IPS-15b (cell line): Measurements from ENCODE around the gene RPIA.

ENCODE experiments used
- H3K27me3 ChIP-seq: one replicate; pipeline ENCODE4 v1.6.1; 2013; ENCODE audit warnings: low read length; ENCODE audit not compliant: control insufficient read depth, insufficient read depth
- H3K36me3 ChIP-seq: one replicate; pipeline ENCODE4 v1.6.1; 2013; ENCODE audit warnings: low read length; ENCODE audit not compliant: control insufficient read depth, insufficient read depth
- H3K4me1 ChIP-seq: one replicate; pipeline ENCODE4 v1.6.1; 2013; ENCODE audit warnings: mild to moderate bottlenecking, low read length; ENCODE audit not compliant: control insufficient read depth, insufficient read depth
- H3K4me3 ChIP-seq: one replicate; pipeline ENCODE4 v1.5.1; 2013; ENCODE audit warnings: low read depth, low read length
- H3K9ac ChIP-seq: one replicate; pipeline ENCODE4 v1.6.1; 2013; ENCODE audit warnings: low read depth, mild to moderate bottlenecking, low read length
- H3K9me3 ChIP-seq: one replicate; pipeline ENCODE4 v1.6.1; 2013; ENCODE audit warnings: mild to moderate bottlenecking, low read length; ENCODE audit not compliant: control insufficient read depth, insufficient read depth

Gene RPIA

DNA sequence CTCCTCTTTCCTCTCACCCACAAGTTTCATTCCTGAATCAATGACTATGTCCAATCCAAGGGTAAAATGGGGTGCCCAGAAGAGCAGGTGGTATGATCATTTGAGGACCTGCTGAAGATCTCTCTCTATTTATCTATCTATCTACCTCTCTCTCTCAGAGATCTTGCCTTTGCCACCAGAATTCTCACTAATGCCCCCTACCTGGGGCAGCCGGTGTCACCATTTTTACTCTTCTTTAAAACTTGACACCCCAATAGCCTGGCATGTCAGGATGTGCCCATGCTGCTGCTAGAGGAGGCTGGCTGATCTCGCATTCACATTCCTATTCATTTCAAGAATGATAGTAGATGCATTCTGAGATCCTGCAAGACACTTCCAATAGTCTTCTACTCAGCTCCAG, 24.3 kb upstream of the RPIA start:
- Histone ChIP-seq H3K9ac (no peak overlapping the region), H3K9me3 (no peaks in the 10 kb centered on the region), H3K36me3 (no peaks in the 10 kb centered on the region), H3K27me3 (no peaks in the 10 kb centered on the region), H3K4me3 (no peak overlapping the region), H3K4me1 (no peaks in the 10 kb centered on the region)

DNA sequence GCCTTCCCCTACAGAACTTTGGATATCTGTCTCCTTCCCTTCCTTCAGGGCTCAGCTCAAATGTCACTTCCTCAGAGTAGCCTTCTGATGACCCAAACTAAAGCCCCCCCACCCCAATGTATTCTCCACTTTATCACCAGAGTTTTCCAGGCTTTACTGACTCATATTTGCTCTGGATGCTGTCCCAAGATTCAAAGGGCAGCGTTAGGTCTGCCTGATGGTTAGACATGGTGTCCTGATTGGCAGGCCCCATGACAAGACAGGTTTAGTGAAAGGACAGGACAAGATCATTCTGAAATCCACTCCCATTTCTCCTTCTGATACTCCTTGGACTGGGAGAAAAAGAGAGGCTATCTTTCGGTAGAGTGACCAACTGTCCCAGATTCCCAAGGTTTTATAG, 22.6 kb upstream of the RPIA start:
- no peaks in the 10 kb centered on the region for H3K4me1 ChIP-seq
- H3K9me3 ChIP-seq: no peaks in the 10 kb centered on the region
- H3K4me3 ChIP-seq: no peak overlapping the region
- no peaks in the 10 kb centered on the region for H3K27me3 ChIP-seq
- H3K36me3 ChIP-seq: no peaks in the 10 kb centered on the region
- H3K9ac ChIP-seq: no peak overlapping the region

DNA sequence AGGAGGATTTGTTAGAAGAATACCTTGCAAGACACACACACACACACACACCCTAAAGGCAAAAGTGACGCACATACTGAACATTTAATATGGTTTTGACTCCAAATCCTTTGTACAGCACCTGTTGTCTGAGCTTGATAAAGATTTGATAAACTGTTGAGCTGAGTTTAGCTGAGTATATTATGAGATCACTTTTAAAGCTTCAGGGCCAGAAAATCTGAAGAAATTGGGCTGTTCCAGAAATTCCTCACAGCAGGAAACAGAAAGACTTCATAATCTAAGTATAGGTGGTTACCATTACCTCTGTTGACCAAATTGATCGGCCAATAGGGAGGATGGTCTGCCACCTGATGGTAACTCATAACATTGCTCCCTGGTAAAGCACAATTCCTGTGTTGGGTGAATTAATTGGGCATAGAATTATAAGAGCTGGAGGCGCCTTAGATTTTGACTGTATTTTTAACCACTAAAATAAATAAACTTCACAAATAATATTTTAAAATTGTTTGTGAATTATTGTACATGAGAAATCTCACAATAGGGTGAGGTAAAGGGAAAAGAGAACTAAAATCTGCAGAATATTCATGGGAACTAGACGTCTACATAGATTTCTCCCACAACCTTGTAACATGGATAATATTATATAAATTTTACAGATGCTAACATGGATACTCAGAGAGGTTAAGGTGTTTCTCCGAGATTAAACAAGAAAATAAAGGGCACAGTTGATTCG, 21.8 kb upstream of the RPIA start:
- Histone ChIP-seq H3K4me3 (no peak overlapping the region), H3K4me1 (no peaks in the 10 kb centered on the region), H3K27me3 (no peaks in the 10 kb centered on the region), H3K9me3 (no peaks in the 10 kb centered on the region), H3K36me3 (no peaks in the 10 kb centered on the region), H3K9ac (no peak overlapping the region)

DNA sequence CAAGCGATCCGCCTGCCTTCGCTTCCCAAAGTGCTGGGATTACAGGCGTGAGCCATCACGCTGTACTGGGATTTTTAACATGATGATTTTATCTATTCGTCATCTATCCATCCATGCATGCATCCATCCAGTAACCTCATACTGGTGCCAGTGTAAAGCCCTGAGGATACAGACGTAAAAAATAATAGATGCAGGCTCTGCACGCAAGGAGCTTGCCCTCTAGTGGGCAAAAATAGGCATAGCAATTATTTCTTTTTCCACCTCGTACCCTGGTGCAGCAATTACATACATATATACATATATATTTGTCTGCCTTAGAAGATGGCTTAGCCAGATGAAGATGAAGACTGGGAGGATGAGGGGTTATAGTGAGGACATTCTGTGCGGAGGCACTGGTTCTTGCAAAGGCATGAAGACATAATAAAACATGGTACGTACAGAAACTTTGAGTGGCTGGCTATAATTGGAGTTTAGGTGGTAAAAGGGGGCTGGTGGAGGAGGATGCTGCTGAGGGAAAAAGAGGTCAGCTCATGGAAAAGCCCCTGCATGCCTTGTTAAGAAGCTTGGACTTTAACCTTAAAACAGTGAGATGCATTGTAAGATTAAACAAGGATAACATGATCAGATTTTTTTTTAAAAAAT, 19.6 kb upstream of the RPIA start:
- H3K4me3 ChIP-seq: no peak overlapping the region
- no peak overlapping the region for H3K9ac ChIP-seq
- no peaks in the 10 kb centered on the region for H3K27me3 ChIP-seq
- H3K4me1 ChIP-seq: no peaks in the 10 kb centered on the region
- H3K36me3 ChIP-seq: no peaks in the 10 kb centered on the region
- no peaks in the 10 kb centered on the region for H3K9me3 ChIP-seq

DNA sequence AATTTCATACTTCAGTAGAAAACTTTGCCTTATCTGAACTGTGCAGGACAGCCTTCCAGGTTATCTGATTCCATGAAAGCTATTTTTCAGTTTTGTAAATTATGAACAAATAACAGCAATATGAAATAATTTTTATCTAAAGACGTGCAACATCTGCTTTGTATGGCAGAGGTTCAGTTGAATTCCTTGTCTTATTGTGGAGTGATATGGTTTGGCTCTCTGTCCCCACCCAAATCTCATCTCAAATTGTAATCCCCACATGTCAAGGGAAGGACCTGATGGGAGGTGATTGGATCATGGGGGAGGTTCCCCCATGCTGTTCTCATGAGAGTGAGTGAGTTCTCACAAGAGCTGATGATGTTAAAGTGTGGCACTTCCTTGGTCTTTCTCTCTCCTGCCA, 18.1 kb upstream of the RPIA start:
- Histone ChIP-seq H3K4me3 (no peak overlapping the region), H3K4me1 (no peaks in the 10 kb centered on the region), H3K9ac (no peak overlapping the region), H3K27me3 (no peaks in the 10 kb centered on the region), H3K9me3 (no peaks in the 10 kb centered on the region), H3K36me3 (no peaks in the 10 kb centered on the region)

DNA sequence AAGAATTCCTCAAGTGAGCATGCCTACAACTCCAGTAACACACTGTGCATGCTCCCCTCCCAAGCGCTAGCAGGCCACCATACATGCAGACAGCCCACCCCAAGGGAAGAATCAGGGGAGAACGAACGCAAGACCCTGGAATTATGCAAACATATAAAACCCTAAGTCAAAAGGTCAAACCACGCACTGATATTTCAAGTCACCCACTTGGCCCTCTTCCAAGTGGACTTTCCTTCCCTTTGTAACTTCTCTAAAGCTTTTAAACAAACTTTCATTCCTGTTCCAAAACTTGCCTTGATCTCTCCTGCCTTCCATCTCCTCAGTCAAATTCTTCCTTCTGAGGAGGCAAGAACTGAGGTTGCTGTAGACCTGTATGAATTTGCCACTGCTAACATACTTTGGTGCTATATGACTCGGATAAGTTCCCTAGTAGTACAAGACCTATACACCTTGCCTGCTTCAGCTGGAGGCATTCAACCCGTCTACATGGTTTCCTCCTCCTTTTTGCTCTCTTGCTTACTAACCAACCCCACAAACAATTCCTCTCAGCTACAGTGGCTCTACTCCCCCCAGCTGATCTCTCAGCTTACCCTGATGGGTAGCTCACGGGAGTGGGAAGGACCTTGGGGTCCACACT, 11.1 kb upstream of the RPIA start:
- H3K4me1 ChIP-seq: no peaks in the 10 kb centered on the region
- no peaks in the 10 kb centered on the region for H3K36me3 ChIP-seq
- H3K9ac ChIP-seq: no peak overlapping the region
- no peaks in the 10 kb centered on the region for H3K27me3 ChIP-seq
- H3K4me3 ChIP-seq: no peak overlapping the region
- H3K9me3 ChIP-seq: peaks cover 24% of the 10 kb centered on the region

DNA sequence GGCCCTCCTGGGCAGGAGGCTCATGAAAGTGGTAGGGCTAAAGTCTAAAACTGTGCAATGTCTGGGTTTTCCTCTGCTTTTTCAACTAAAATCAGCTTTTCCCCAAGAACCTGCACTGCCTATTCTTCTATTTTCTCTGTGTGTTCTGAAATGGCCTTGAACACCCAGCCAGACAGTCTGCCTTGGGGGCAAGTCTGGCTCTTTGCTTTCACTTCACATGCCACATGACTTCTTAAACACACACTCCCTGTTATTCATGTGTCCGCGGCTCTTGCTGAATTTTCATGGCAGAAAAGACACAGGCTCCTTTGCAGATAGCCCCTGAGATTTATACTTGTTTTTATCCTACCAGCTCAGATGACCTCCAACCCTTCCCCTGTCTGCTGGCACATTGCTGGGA, 10.6 kb upstream of the RPIA start:
- Histone ChIP-seq H3K4me3 (no peak overlapping the region), H3K9ac (no peak overlapping the region), H3K36me3 (peaks cover 2% of the 10 kb centered on the region), H3K27me3 (no peaks in the 10 kb centered on the region), H3K4me1 (no peaks in the 10 kb centered on the region), H3K9me3 (peaks cover 28% of the 10 kb centered on the region)

DNA sequence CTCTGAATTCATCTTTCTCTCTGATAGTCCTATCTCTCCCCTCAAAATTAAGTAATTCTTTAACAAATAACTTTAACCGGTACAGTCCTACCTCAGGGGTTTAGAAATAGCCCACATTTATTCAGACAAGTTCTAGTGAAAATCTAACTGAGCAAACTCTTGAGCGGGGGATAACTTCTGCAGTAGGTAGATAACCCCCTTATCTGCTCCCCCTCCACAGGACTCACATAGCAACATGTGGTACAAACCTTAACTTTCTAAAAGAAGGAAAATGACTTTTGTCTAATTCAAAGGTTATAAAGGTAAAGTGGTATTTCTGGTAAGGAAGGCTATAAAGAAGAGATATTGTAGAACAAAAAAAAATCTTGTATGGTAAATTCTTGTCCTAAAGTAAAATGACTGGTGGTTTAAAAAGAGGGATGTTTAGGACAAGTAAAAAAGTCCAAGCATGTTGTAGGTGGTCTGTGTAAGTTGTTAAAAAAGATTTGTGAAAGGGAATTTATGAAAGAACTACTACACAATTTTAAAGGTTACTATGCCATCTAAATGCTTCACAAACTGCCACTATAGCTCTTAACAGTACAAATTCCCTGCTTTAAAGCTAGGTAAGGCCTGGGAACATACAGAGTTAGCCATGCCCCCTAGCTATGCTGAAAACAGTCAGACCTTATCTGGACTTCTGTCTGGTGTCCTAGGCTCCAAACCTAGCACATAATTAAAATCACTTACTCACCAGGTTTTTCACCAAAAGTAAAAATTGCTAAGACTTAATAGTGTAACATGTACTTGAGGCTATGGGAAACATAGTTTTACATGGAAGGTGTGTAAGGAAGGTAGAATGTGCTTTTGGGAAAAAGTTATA, 8.1 kb upstream of the RPIA start:
- H3K4me3 ChIP-seq: no peak overlapping the region
- no peaks in the 10 kb centered on the region for H3K4me1 ChIP-seq
- no peak overlapping the region for H3K9ac ChIP-seq
- peaks cover 2% of the 10 kb centered on the region for H3K36me3 ChIP-seq
- H3K9me3 ChIP-seq: peaks cover 28% of the 10 kb centered on the region
- no peaks in the 10 kb centered on the region for H3K27me3 ChIP-seq

DNA sequence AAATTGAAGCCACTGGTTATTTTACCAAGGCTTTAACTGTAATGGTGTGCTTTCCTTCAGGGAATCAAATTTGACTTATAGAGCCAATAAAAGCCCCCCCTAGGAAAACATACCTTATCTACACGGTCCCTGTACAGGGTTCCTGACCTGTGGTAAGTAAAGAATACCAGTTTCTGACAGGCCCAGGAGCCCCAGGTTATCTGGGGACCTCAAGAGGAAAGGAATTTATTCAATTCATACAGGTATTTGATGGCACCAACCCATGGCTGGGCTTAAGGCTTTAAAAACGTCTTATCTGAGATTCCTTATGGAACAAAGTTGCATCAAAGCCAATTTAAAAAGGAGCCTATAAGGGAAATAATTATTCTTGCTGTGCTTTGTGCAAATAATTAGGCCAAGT, 7.0 kb upstream of the RPIA start:
- no peaks in the 10 kb centered on the region for H3K4me1 ChIP-seq
- H3K9me3 ChIP-seq: peaks cover 28% of the 10 kb centered on the region

DNA sequence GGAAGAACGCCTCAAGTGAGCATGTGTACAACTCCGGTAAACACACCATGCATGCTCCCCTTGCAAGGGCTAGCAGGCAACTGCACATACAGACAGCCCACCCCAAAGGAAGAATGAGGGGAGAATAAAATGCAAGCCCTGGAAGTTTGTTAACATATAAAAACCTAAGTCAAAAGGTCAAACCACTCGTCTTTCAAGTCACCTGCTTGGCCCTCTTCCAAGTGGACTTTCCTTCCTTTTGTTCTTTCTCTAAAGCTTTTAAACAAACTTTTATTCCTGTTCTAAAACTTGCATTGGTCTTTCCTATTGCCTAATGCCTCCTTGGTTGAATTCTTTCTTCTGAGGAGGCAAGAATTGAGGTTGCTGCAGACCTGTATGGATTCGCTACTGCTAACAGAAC, 5.2 kb upstream of the RPIA start:
- no peak overlapping the region for H3K4me3 ChIP-seq
- H3K27me3 ChIP-seq: no peaks in the 10 kb centered on the region
- no peak overlapping the region for H3K9ac ChIP-seq
- peaks cover 28% of the 10 kb centered on the region for H3K9me3 ChIP-seq
- peaks cover 2% of the 10 kb centered on the region for H3K36me3 ChIP-seq
- no peaks in the 10 kb centered on the region for H3K4me1 ChIP-seq

More for the DNA sequence above, 7.0 kb upstream of the RPIA start:
- Histone ChIP-seq H3K36me3 (peaks cover 2% of the 10 kb centered on the region), H3K27me3 (no peaks in the 10 kb centered on the region), H3K9ac (no peak overlapping the region), H3K4me3 (no peak overlapping the region)

DNA sequence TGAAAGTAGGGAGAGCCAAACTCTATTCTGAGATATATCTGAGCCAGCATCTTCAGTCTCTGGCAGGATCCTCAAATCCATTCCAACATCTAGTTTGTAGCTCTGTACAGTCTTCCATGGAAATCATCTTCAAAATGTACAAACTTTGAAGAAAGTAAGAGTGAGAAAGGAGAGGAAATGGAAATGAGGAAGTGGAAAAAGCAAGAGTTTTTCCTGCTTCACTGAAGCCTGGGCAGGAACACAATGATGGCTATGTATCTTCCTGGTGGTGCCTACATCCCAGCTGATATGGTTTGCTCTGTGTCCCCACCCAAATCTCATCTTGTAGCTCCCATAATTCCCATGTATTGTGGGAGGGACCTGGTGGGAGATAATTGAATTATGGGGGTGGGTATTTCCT, 4.1 kb upstream of the RPIA start:
- Histone ChIP-seq H3K9me3 (peaks cover 24% of the 10 kb centered on the region), H3K4me3 (no peak overlapping the region), H3K9ac (no peak overlapping the region), H3K36me3 (peaks cover 2% of the 10 kb centered on the region), H3K27me3 (peaks cover 4% of the 10 kb centered on the region), H3K4me1 (no peaks in the 10 kb centered on the region)
